Measurements from ENCODE around the gene RBBP8NL.
A peak's percentile ranks its signal among the peaks of the same experiment; 100 is the strongest.

RBBP8NL gene

GRCh38 chr20:62422636-62423325 lies 4.6 kb downstream of the RBBP8NL start:
- no peak for DNase-seq (ENCODE audit: low spot score)

- DNase-seq (ENCODE audit: low spot score) = no peak
Measured at GRCh38 chr20:62421716-62421990, 5.7 kb downstream of the RBBP8NL start.

GRCh38 chr20:62420846-62421715 lies 6.3 kb downstream of the RBBP8NL start:
- no peak for DNase-seq (ENCODE audit: low spot score)

- no peak for DNase-seq (ENCODE audit: low spot score)
Measured at GRCh38 chr20:62419759-62420158, 7.6 kb downstream of the RBBP8NL start.

- no peak for DNase-seq (ENCODE audit: low spot score)
Measured at GRCh38 chr20:62418709-62419487, 8.4 kb downstream of the RBBP8NL start.

- DNase-seq (ENCODE audit: low spot score) = no peak
Measured at GRCh38 chr20:62417981-62418708, 9.2 kb downstream of the RBBP8NL start.

- DNase-seq (ENCODE audit: low spot score) = no peak
Measured at GRCh38 chr20:62416651-62417637, 10.4 kb downstream of the RBBP8NL start.

- no peak for DNase-seq (ENCODE audit: low spot score)
Measured at GRCh38 chr20:62415354-62416111, 11.8 kb downstream of the RBBP8NL start.

GRCh38 chr20:62413896-62414481 lies 13.3 kb downstream of the RBBP8NL start:
- DNase-seq (ENCODE audit: low spot score) = no peak

- DNase-seq (ENCODE audit: low spot score) = no peak
Measured at GRCh38 chr20:62413025-62413570, 14.2 kb downstream of the RBBP8NL start.

- DNase-seq (ENCODE audit: low spot score) = no peak
Measured at GRCh38 chr20:62412194-62413024, 14.9 kb downstream of the RBBP8NL start.

- DNase-seq (ENCODE audit: low spot score) = no peak
Measured at GRCh38 chr20:62411479-62412193, 15.7 kb downstream of the RBBP8NL start.

- DNase-seq (ENCODE audit: low spot score) = no peak
Measured at GRCh38 chr20:62410746-62411478, 16.4 kb downstream of the RBBP8NL start.

GRCh38 chr20:62409931-62410745 lies 17.2 kb downstream of the RBBP8NL start:
- DNase-seq (ENCODE audit: low spot score) = peak; percentile 47

- no peak for DNase-seq (ENCODE audit: low spot score)
Measured at GRCh38 chr20:62409086-62409853, 18.1 kb downstream of the RBBP8NL start.
